ENCODE data around the gene BLTP3B. TPM values are rescaled to one million over a fixed set of nuclear protein-coding genes. Genes with fewer than 3 reads are reported as not detected.
A peak's percentile ranks its signal among the peaks of the same experiment; 100 is the strongest.
"Not testable (repeated sequence)": the region's sequence is repeated elsewhere in the genome, so short reads cannot be mapped to it uniquely, and the experiment has no call there.

Gene BLTP3B
- total RNA-seq = 12.9 and 14.0 TPM in 2 replicates

DNA sequence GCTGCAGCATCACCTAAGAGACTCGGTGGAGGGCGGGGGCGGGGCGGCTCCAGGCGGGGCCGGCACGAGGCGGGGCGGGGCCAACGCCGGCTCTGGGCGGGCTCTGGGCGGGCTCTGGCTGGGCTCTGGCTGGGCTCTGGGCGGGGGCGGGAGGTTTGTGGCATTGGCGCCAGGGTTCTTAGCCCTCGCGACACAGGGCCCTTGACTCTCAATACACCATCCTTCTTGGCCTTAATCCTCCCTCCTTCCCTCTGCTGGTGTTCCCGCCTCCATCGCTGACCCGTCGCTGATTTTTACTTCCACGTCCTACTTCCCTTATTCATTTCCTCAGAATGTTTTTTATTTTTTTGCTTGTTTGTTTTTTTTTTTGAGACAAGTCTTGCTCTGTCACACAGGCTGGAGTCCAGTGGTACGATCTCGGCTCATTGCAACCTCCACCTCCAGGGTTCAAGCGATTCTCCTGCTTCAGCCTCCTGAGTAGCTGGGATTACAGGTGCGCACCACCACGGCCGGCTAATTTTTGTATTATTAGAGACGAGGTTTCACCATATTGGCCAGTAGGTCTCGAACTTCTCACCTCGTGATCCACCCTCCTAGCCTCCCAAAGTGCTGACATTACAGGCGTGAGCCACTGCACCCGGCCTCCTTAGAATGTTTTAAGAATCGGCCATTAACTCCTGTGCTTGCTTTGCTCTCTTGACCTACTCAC is at the start of gene BLTP3B:
TSS of gene BLTP3B (minus strand) at position 24 of the 709 bp plus-strand sequence. CDS start 239 bp downstream, outside the sequence.
- FAIRE-seq (no peak), DNase-seq (ENCODE audit: low read depth) (peak; percentile 40)
- Histone ChIP-seq H3K27me3 (ENCODE audit: control insufficient read depth, insufficient read depth, low read length) (no peaks in the 10 kb centered on the region), H3K36me3 (ENCODE audit: control insufficient read depth, insufficient read depth, low read length) (no peaks in the 10 kb centered on the region), H3K4me3 (ENCODE audit: low read depth, low read length) (peak within 1 kb of the TSS; percentile 96)
- TF ChIP-seq, protein P1, sequence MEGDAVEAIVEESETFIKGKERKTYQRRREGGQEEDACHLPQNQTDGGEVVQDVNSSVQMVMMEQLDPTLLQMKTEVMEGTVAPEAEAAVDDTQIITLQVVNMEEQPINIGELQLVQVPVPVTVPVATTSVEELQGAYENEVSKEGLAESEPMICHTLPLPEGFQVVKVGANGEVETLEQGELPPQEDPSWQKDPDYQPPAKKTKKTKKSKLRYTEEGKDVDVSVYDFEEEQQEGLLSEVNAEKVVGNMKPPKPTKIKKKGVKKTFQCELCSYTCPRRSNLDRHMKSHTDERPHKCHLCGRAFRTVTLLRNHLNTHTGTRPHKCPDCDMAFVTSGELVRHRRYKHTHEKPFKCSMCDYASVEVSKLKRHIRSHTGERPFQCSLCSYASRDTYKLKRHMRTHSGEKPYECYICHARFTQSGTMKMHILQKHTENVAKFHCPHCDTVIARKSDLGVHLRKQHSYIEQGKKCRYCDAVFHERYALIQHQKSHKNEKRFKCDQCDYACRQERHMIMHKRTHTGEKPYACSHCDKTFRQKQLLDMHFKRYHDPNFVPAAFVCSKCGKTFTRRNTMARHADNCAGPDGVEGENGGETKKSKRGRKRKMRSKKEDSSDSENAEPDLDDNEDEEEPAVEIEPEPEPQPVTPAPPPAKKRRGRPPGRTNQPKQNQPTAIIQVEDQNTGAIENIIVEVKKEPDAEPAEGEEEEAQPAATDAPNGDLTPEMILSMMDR (IDR thresholded peaks at IDR 0.05; ENCODE audit: insufficient read depth, low read length, severe bottlenecking) = no peak

- Histone ChIP-seq H3K4me3 (ENCODE audit: low read depth, low read length) (no peak overlapping the region), H3K27me3 (ENCODE audit: control insufficient read depth, insufficient read depth, low read length) (no peaks in the 10 kb centered on the region), H3K36me3 (ENCODE audit: control insufficient read depth, insufficient read depth, low read length) (peaks cover 1% of the 10 kb centered on the region)
- no peak for DNase-seq (ENCODE audit: low read depth)
- TF ChIP-seq, protein P1 (IDR thresholded peaks at IDR 0.05; ENCODE audit: insufficient read depth, low read length, severe bottlenecking) = no peak
- no peak for FAIRE-seq
Observed at GRCh38 chr12:100189636-100190394, 47.1 kb upstream of the BLTP3B start.

DNA sequence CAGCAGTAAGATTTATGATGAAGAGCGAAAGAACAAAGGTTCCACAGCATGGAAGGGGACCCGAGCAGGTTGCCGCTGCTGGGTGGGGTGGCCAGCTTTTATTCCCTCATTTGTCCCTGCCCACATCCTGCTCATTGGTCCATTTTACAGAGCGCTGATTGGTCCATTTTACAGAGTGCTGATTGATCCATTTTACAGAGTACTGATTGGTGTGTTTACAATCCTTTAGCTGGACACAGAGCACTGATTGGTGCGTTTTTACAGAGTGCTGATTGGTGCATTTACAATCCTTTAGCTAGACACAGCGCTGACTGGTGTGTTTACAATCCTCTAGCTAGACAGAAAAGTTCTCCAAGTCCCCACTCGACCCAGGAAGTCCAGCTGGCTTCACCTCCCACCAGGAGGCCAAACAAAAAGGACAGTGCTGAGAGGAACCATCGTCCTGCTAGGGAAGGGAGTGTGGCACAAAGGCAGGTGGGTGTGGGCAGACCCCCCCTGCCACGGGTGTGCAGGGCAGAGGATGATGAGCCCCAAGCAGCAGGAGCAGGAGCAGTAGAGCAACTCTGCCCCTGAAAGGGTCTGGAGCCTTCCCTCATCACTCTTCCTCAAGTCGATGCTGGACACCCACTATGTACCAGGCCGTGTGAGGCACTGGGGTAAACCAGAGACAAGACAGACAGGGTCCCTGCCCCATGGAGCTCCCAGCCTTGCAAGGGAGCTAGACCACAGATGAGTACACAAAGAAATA is 46.4 kb upstream of the BLTP3B start:
- not testable (repeated sequence) for H3K36me3 ChIP-seq (ENCODE audit: control insufficient read depth, insufficient read depth, low read length); FAIRE-seq; H3K4me3 ChIP-seq (ENCODE audit: low read depth, low read length); H3K27me3 ChIP-seq (ENCODE audit: control insufficient read depth, insufficient read depth, low read length); DNase-seq (ENCODE audit: low read depth)

GRCh38 chr12:100187857-100188519 is 45.3 kb upstream of the BLTP3B start:
- DNase-seq (ENCODE audit: low read depth) = no peak
- Histone ChIP-seq H3K27me3 (ENCODE audit: control insufficient read depth, insufficient read depth, low read length) (no peaks in the 10 kb centered on the region), H3K4me3 (ENCODE audit: low read depth, low read length) (no peak overlapping the region), H3K36me3 (ENCODE audit: control insufficient read depth, insufficient read depth, low read length) (peaks cover 1% of the 10 kb centered on the region)
- TF ChIP-seq, protein P1 (IDR thresholded peaks at IDR 0.05; ENCODE audit: insufficient read depth, low read length, severe bottlenecking) = no peak
- FAIRE-seq = no peak

- TF ChIP-seq, protein P1 (IDR thresholded peaks at IDR 0.05; ENCODE audit: insufficient read depth, low read length, severe bottlenecking) = no peak
- FAIRE-seq = no peak
Observed at GRCh38 chr12:100187068-100187467, 44.4 kb upstream of the BLTP3B start.

More at GRCh38 chr12:100187068-100187467, 44.4 kb upstream of the BLTP3B start:
- H3K4me3 ChIP-seq (ENCODE audit: low read depth, low read length) = no peak overlapping the region
- H3K27me3 ChIP-seq (ENCODE audit: control insufficient read depth, insufficient read depth, low read length) = no peaks in the 10 kb centered on the region
- DNase-seq (ENCODE audit: low read depth) = no peak
- H3K36me3 ChIP-seq (ENCODE audit: control insufficient read depth, insufficient read depth, low read length) = peaks cover 1% of the 10 kb centered on the region

All from bronchial epithelial cell (primary cell).